ENCODE results near the gene SP1.
"Not testable (repeated sequence)": the region's sequence is repeated elsewhere in the genome, so short reads cannot be mapped to it uniquely, and the experiment has no call there.

SP1 gene

GRCh38 chr12:53380104-53380793 lies at the start of gene SP1:
Gene SP1 (plus strand): TSS chr12:53380176. CDS start chr12:53380292, 116 bp downstream.
- DNase-seq (ENCODE audit: low read depth in 2 of 2): peak; percentile 89 to 92

GRCh38 chr12:53330671-53331070 lies 49.3 kb upstream of the SP1 start:
- no peak for DNase-seq (ENCODE audit: low read depth in 2 of 2)

- DNase-seq (ENCODE audit: low read depth in 2 of 2): not testable (repeated sequence)
Measured at GRCh38 chr12:53332339-53332738, 47.6 kb upstream of the SP1 start.

- no peak for DNase-seq (ENCODE audit: low read depth in 2 of 2)
Measured at GRCh38 chr12:53332744-53333143, 47.2 kb upstream of the SP1 start.

- DNase-seq (ENCODE audit: low read depth in 2 of 2): no peak
Measured at GRCh38 chr12:53333289-53333688, 46.7 kb upstream of the SP1 start.

- DNase-seq (ENCODE audit: low read depth in 2 of 2): no peak
Measured at GRCh38 chr12:53333845-53334244, 46.1 kb upstream of the SP1 start.

GRCh38 chr12:53334822-53335221 lies 45.2 kb upstream of the SP1 start:
- DNase-seq (ENCODE audit: low read depth in 2 of 2): no peak

GRCh38 chr12:53336181-53336681 lies 43.7 kb upstream of the SP1 start, which contains the start of gene SP7:
Gene SP7 (minus strand): TSS chr12:53336354. CDS start chr12:53335646, 708 bp downstream.
- no peak for DNase-seq (ENCODE audit: low read depth in 2 of 2)

- no peak for DNase-seq (ENCODE audit: low read depth in 2 of 2)
Measured at GRCh38 chr12:53338017-53338416, 42.0 kb upstream of the SP1 start.

- no peak for DNase-seq (ENCODE audit: low read depth in 2 of 2)
Measured at GRCh38 chr12:53338916-53339315, 41.1 kb upstream of the SP1 start.

GRCh38 chr12:53340398-53340797 lies 39.6 kb upstream of the SP1 start:
- DNase-seq (ENCODE audit: low read depth in 2 of 2): no peak

GRCh38 chr12:53343449-53343848 lies 36.5 kb upstream of the SP1 start:
- no peak for DNase-seq (ENCODE audit: low read depth in 2 of 2)

- no peak for DNase-seq (ENCODE audit: low read depth in 2 of 2)
Measured at GRCh38 chr12:53343969-53344368, 36.0 kb upstream of the SP1 start.

- no peak for DNase-seq (ENCODE audit: low read depth in 2 of 2)
Measured at GRCh38 chr12:53344487-53344823, 35.5 kb upstream of the SP1 start.

- DNase-seq (ENCODE audit: low read depth in 2 of 2): peak; percentile 44 to 55
Measured at GRCh38 chr12:53344824-53345485, 35.0 kb upstream of the SP1 start.

GRCh38 chr12:53345486-53346188 lies 34.3 kb upstream of the SP1 start:
- peak; percentile 75 to 79 for DNase-seq (ENCODE audit: low read depth in 2 of 2)

- no peak for DNase-seq (ENCODE audit: low read depth in 2 of 2)
Measured at GRCh38 chr12:53346491-53346890, 33.5 kb upstream of the SP1 start.

GRCh38 chr12:53347905-53348304 lies 32.1 kb upstream of the SP1 start:
- DNase-seq (ENCODE audit: low read depth in 2 of 2): no peak

GRCh38 chr12:53352331-53353256 lies 27.4 kb upstream of the SP1 start:
- peak; percentile 47 to 58 for DNase-seq (ENCODE audit: low read depth in 2 of 2)

GRCh38 chr12:53353257-53353655 lies 26.7 kb upstream of the SP1 start:
- DNase-seq (ENCODE audit: low read depth in 2 of 2): no peak

GRCh38 chr12:53355121-53355520 lies 24.9 kb upstream of the SP1 start:
- no peak for DNase-seq (ENCODE audit: low read depth in 2 of 2)
